ENCODE measurements around the gene ZNF275.

The ZNF275 gene

DNA sequence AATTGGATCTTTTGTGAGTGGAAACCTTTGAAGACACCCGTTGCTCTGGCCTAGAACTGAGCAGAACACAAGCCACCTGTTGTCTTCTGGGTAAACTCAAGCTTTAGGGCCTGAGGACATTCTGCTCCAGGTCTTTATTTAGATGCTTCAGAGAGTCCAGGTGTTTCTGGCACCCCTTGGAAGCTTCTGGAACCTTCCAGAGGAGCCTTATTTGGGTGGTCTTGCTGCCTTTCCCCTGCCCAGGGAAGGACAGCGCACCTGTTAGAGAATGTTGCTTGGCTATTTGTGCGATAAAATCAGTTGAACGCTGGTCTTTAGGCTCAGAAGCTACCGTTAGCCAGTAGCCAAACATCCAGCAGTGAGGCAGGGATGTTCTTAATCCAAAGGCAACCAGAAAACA is 3.0 kb downstream of the ZNF275 start:
- Histone ChIP-seq H3K27ac (ENCODE audit: insufficient read depth, low read length, poor library complexity, severe bottlenecking) (no peak overlapping the region), H3K4me3 (ENCODE audit: insufficient read depth, low read depth, low read length, poor library complexity, severe bottlenecking) (no peak overlapping the region), H3K4me1 (ENCODE audit: control insufficient read depth, insufficient read depth, low read length, poor library complexity, severe bottlenecking) (peaks cover 16% of the 10 kb centered on the region), H3K36me3 (ENCODE audit: control insufficient read depth, insufficient read depth, low read length) (no peaks in the 10 kb centered on the region), H3K9me3 (ENCODE audit: control insufficient read depth, low read length) (no peaks in the 10 kb centered on the region), H3K27me3 (replicated peaks; ENCODE audit: control insufficient read depth, insufficient read depth, low read length, poor library complexity, severe bottlenecking) (no peaks in the 10 kb centered on the region)
- DNase-seq = no peak

DNA sequence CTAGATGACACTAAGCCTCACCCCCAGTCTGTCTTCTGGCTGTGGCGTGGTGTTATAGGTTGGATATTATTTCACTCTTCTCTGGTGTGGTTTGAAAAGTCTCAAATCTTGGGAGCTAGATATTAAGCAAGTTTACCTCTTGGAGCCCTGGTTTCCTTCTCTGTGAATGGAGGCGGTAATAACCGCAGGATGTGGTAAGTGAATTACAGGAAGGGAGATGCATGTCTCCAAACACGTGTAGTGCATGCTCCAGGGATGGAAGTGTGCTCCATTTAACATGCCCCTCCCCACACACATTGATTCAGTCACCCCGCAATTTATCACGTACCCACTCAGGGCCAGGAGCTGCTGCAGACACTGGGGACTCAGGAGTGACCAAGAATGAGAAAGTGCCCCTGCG is 4.9 kb downstream of the ZNF275 start:
- Histone ChIP-seq H3K4me1 (ENCODE audit: control insufficient read depth, insufficient read depth, low read length, poor library complexity, severe bottlenecking) (peaks cover 16% of the 10 kb centered on the region), H3K27me3 (replicated peaks; ENCODE audit: control insufficient read depth, insufficient read depth, low read length, poor library complexity, severe bottlenecking) (no peaks in the 10 kb centered on the region), H3K27ac (ENCODE audit: insufficient read depth, low read length, poor library complexity, severe bottlenecking) (no peak overlapping the region), H3K4me3 (ENCODE audit: insufficient read depth, low read depth, low read length, poor library complexity, severe bottlenecking) (no peak overlapping the region), H3K36me3 (ENCODE audit: control insufficient read depth, insufficient read depth, low read length) (peaks cover 7% of the 10 kb centered on the region), H3K9me3 (ENCODE audit: control insufficient read depth, low read length) (no peaks in the 10 kb centered on the region)
- no peak for DNase-seq

DNA sequence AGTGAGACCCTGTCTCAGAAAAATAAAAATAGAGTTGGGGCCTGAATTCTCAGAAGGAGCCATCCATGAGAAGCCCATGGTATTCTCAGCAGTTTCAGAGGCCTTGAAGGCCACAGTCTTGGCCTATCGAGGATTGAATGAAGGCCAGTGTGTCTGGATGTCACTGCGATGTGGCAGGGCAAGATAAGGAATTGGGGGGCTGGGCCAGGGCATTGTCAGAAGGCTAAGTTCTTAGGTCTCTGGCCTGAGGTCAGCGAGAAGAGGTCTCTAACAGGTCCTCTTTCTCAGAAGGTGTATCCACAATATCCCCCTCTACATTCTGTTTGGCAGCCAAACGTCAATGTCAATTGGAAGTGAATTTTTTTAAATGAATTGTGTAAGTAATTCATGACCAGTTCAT is 5.7 kb downstream of the ZNF275 start:
- no peak for DNase-seq
- Histone ChIP-seq H3K9me3 (ENCODE audit: control insufficient read depth, low read length) (no peaks in the 10 kb centered on the region), H3K27ac (ENCODE audit: insufficient read depth, low read length, poor library complexity, severe bottlenecking) (no peak overlapping the region), H3K4me3 (ENCODE audit: insufficient read depth, low read depth, low read length, poor library complexity, severe bottlenecking) (no peak overlapping the region), H3K27me3 (replicated peaks; ENCODE audit: control insufficient read depth, insufficient read depth, low read length, poor library complexity, severe bottlenecking) (no peaks in the 10 kb centered on the region), H3K4me1 (ENCODE audit: control insufficient read depth, insufficient read depth, low read length, poor library complexity, severe bottlenecking) (peaks cover 16% of the 10 kb centered on the region), H3K36me3 (ENCODE audit: control insufficient read depth, insufficient read depth, low read length) (peaks cover 7% of the 10 kb centered on the region)

DNA sequence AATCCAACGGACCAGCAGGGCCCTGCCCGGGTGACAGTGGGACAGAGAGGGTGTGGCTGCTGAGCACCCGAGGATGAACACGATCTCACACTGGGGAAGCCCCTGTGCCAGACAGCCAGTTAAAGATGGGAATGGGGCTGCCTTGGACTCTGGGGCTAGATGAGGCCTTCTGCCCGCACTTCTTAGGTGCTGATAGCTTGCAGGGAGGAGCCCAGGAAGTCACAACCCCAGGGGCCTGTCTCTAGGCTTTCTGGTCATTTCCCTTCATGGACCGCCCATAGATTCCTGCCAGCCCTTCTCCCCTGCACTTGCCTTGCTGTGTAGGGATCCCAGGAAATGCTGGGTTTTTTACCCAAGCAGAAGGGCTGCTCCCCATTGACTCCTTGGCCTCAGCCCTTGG is 6.2 kb downstream of the ZNF275 start:
- no peak for DNase-seq
- Histone ChIP-seq H3K9me3 (ENCODE audit: control insufficient read depth, low read length) (no peaks in the 10 kb centered on the region), H3K4me1 (ENCODE audit: control insufficient read depth, insufficient read depth, low read length, poor library complexity, severe bottlenecking) (peaks cover 13% of the 10 kb centered on the region), H3K4me3 (ENCODE audit: insufficient read depth, low read depth, low read length, poor library complexity, severe bottlenecking) (no peak overlapping the region), H3K36me3 (ENCODE audit: control insufficient read depth, insufficient read depth, low read length) (peaks cover 7% of the 10 kb centered on the region), H3K27ac (ENCODE audit: insufficient read depth, low read length, poor library complexity, severe bottlenecking) (no peak overlapping the region), H3K27me3 (replicated peaks; ENCODE audit: control insufficient read depth, insufficient read depth, low read length, poor library complexity, severe bottlenecking) (no peaks in the 10 kb centered on the region)

DNA sequence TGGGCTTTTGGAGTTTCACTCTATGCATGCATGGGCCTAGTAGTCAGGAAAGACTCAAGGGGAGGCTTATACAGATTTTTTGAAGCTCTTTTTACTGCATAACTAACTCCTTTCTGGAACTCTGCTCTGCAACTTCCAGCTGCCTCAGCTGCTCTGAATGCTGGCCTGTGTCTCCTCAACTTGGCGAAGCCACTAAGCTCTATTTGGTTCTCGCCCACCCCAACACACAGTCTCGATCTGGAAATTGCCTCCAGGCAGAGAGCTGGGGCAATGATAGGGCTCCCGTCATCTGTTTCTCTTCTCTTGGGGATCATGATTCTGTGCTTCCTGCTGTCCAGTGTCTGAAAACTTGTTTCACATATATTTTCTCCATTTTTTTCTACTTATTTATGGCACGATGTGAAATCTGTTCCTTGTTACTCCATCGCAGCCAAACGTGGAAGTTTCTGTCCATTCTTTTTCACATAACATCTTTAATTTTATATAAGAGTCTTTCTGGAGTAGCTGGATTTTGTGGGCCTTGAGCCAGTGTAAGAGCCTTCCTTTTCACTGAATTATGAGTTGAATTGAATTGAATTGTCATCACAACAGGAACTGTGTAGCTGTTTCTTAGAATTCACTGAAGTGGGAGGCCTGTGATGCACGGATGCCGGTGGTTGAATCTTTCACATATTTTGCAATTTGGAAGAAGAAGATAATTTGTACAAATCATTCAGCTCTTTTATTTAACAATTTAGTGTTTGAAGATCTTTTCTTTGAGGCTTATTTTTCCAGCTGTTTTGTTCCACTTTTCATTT is 9.0 kb downstream of the ZNF275 start:
- no peaks in the 10 kb centered on the region for H3K27me3 ChIP-seq (replicated peaks; ENCODE audit: control insufficient read depth, insufficient read depth, low read length, poor library complexity, severe bottlenecking)
- DNase-seq = no peak
- no peaks in the 10 kb centered on the region for H3K9me3 ChIP-seq (ENCODE audit: control insufficient read depth, low read length)
- H3K4me1 ChIP-seq (ENCODE audit: control insufficient read depth, insufficient read depth, low read length, poor library complexity, severe bottlenecking) = peaks cover 5% of the 10 kb centered on the region
- H3K27ac ChIP-seq (ENCODE audit: insufficient read depth, low read length, poor library complexity, severe bottlenecking) = no peak overlapping the region
- peaks cover 7% of the 10 kb centered on the region for H3K36me3 ChIP-seq (ENCODE audit: control insufficient read depth, insufficient read depth, low read length)
- no peak overlapping the region for H3K4me3 ChIP-seq (ENCODE audit: insufficient read depth, low read depth, low read length, poor library complexity, severe bottlenecking)

DNA sequence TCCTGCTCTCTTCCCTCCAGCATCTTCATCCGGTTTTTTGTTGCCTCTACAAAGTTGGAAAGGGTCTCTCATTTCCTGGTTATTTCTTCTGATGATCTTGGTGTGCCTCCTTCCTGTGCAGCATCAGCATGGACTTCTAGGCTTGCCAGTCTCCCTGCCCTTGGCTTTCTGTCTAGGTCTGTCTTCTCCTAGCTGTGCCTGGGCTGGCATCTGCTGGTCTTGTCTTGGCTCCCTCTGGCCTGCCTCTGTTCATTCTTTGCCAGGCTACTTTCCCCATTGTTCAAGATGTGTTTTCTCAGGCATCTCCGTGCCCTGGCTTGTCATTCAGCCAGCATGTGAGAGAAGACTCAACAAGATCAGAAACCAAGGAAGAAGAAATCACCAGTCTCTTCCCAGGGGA is 9.7 kb downstream of the ZNF275 start:
- no peaks in the 10 kb centered on the region for H3K27me3 ChIP-seq (replicated peaks; ENCODE audit: control insufficient read depth, insufficient read depth, low read length, poor library complexity, severe bottlenecking)
- H3K9me3 ChIP-seq (ENCODE audit: control insufficient read depth, low read length) = no peaks in the 10 kb centered on the region
- DNase-seq = no peak
- H3K27ac ChIP-seq (ENCODE audit: insufficient read depth, low read length, poor library complexity, severe bottlenecking) = no peak overlapping the region
- H3K4me1 ChIP-seq (ENCODE audit: control insufficient read depth, insufficient read depth, low read length, poor library complexity, severe bottlenecking) = peaks cover 4% of the 10 kb centered on the region
- H3K4me3 ChIP-seq (ENCODE audit: insufficient read depth, low read depth, low read length, poor library complexity, severe bottlenecking) = no peak overlapping the region
- peaks cover 7% of the 10 kb centered on the region for H3K36me3 ChIP-seq (ENCODE audit: control insufficient read depth, insufficient read depth, low read length)

DNA sequence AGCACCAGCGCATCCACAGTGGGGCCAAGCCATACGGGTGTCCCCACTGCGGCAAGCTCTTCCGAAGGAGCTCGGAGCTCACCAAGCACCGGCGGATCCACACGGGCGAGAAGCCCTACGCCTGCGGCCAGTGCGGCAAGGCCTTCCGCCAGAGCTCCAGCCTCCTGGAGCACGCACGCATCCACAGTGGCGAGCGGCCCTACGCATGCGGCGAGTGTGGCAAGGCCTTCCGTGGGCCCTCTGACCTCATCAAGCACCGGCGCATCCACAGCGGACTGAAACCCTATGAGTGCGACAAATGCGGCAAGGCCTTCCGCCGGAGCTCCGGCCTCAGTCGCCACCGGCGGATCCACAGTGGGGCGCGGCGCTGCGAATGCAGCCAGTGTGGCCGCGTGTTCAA is 13.6 kb downstream of the ZNF275 start:
- no peaks in the 10 kb centered on the region for H3K9me3 ChIP-seq (ENCODE audit: control insufficient read depth, low read length)
- H3K4me1 ChIP-seq (ENCODE audit: control insufficient read depth, insufficient read depth, low read length, poor library complexity, severe bottlenecking) = no peaks in the 10 kb centered on the region
- DNase-seq = no peak
- H3K4me3 ChIP-seq (ENCODE audit: insufficient read depth, low read depth, low read length, poor library complexity, severe bottlenecking) = no peak overlapping the region
- H3K27me3 ChIP-seq (replicated peaks; ENCODE audit: control insufficient read depth, insufficient read depth, low read length, poor library complexity, severe bottlenecking) = no peaks in the 10 kb centered on the region
- peaks cover 7% of the 10 kb centered on the region for H3K36me3 ChIP-seq (ENCODE audit: control insufficient read depth, insufficient read depth, low read length)
- H3K27ac ChIP-seq (ENCODE audit: insufficient read depth, low read length, poor library complexity, severe bottlenecking) = no peak overlapping the region

DNA sequence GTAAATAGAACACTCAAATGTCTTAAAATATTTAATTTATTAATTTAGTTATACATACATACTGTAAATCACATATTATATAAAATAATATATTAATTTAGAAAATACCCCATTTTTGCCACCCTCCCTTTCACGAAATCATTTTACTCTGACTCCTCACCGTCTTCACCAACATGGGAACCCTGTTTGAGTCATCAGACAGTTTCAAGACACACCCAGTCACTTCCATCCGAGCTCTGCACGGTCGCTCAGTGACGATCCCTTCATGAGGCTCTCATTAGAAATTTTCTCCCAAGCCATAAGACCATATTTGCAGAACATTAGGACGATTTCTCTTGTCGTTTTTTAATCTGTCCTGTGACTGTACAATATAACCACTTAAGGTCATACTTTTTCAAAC is 14.5 kb downstream of the ZNF275 start:
- Histone ChIP-seq H3K4me3 (ENCODE audit: insufficient read depth, low read depth, low read length, poor library complexity, severe bottlenecking) (no peak overlapping the region), H3K36me3 (ENCODE audit: control insufficient read depth, insufficient read depth, low read length) (peaks cover 4% of the 10 kb centered on the region), H3K4me1 (ENCODE audit: control insufficient read depth, insufficient read depth, low read length, poor library complexity, severe bottlenecking) (no peaks in the 10 kb centered on the region), H3K27ac (ENCODE audit: insufficient read depth, low read length, poor library complexity, severe bottlenecking) (no peak overlapping the region), H3K9me3 (ENCODE audit: control insufficient read depth, low read length) (no peaks in the 10 kb centered on the region), H3K27me3 (replicated peaks; ENCODE audit: control insufficient read depth, insufficient read depth, low read length, poor library complexity, severe bottlenecking) (no peaks in the 10 kb centered on the region)
- no peak for DNase-seq

DNA sequence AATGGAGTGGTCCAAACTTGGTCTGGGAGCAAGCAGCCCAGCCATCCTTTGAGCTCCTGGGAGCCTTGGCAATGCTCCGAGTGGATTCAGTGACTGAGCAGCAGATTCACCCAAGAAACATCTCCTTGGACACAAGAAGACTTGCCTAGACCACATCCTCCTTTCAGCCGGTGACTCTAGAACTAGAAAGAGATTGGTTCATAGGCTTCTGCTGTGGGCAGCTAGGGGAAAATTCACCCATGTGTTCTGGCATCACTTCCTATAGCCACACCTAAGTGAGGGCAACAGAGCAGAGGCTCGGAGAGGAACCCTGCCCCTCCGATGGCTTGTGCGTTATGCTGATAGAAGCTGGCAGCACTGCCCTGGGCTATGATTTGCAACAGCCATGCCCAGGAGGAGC is 16.0 kb downstream of the ZNF275 start:
- H3K9me3 ChIP-seq (ENCODE audit: control insufficient read depth, low read length) = no peaks in the 10 kb centered on the region
- H3K27me3 ChIP-seq (replicated peaks; ENCODE audit: control insufficient read depth, insufficient read depth, low read length, poor library complexity, severe bottlenecking) = no peaks in the 10 kb centered on the region
- no peak overlapping the region for H3K4me3 ChIP-seq (ENCODE audit: insufficient read depth, low read depth, low read length, poor library complexity, severe bottlenecking)
- H3K27ac ChIP-seq (ENCODE audit: insufficient read depth, low read length, poor library complexity, severe bottlenecking) = no peak overlapping the region
- no peak for DNase-seq
- no peaks in the 10 kb centered on the region for H3K36me3 ChIP-seq (ENCODE audit: control insufficient read depth, insufficient read depth, low read length)
- no peaks in the 10 kb centered on the region for H3K4me1 ChIP-seq (ENCODE audit: control insufficient read depth, insufficient read depth, low read length, poor library complexity, severe bottlenecking)

DNA sequence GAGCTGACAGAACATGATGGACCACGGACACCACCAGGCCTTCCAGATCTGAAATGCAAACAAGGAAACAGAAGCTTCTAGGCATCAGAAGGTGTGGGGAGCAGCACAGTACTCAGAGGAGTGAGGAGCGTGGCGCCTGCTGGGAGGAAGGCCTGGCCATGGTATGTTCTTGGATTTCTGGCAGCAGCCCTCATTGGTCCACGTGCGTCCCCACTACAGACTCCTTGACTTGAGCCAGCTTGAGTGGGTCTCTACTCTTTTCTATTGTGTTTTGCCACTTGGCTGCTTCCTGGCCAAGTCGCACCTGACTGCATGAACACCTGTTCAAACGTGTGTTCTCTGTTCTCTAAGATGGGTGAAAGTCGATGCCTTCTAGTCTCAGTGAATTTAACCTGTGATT is 18.0 kb downstream of the ZNF275 start:
- Histone ChIP-seq H3K27me3 (replicated peaks; ENCODE audit: control insufficient read depth, insufficient read depth, low read length, poor library complexity, severe bottlenecking) (no peaks in the 10 kb centered on the region), H3K4me1 (ENCODE audit: control insufficient read depth, insufficient read depth, low read length, poor library complexity, severe bottlenecking) (no peaks in the 10 kb centered on the region), H3K36me3 (ENCODE audit: control insufficient read depth, insufficient read depth, low read length) (no peaks in the 10 kb centered on the region), H3K4me3 (ENCODE audit: insufficient read depth, low read depth, low read length, poor library complexity, severe bottlenecking) (no peak overlapping the region), H3K27ac (ENCODE audit: insufficient read depth, low read length, poor library complexity, severe bottlenecking) (no peak overlapping the region), H3K9me3 (ENCODE audit: control insufficient read depth, low read length) (no peaks in the 10 kb centered on the region)
- DNase-seq = no peak
